Keratinocyte (primary cell): ENCODE results near the gene SBK2. TPM values are rescaled to one million over a fixed set of nuclear protein-coding genes. Genes with fewer than 3 reads are reported as not detected.

Experiments
- DNase-seq: peaks from one replicate; pipeline ENCODE4 v3.0.0-alpha.2; 2011; ENCODE audit warnings: low read depth, missing footprints, low spot score
- FAIRE-seq: peaks from 2 replicates; lab custom pipeline; 2011; peaks lifted over from hg19 to GRCh38; lab: Jason Lieb, UNC
- H2AFZ ChIP-seq: 2 replicates; pipeline ENCODE4 v1.6.0; 2012; ENCODE audit warnings: low read length, control low read depth, inconsistent platforms; ENCODE audit not compliant: control insufficient read depth
- H3K27ac ChIP-seq: 2 replicates; pipeline ENCODE4 v1.5.1; 2011; ENCODE audit warnings: low read length; ENCODE audit not compliant: control insufficient read depth, insufficient read depth
- H3K27me3 ChIP-seq: 3 replicates; pipeline ENCODE4 v1.6.0; 2011; ENCODE audit warnings: low read length; ENCODE audit not compliant: control insufficient read depth, insufficient read depth; ENCODE audit errors: extremely low read depth
- H3K36me3 ChIP-seq, 2 experiments: 2 replicates in 1 of 2; 3 replicates in 1 of 2; pipeline ENCODE4 v1.5.1; 2011; ENCODE audit warnings: low read length in 2 of 2, mild to moderate bottlenecking in 1 of 2; ENCODE audit not compliant: control insufficient read depth in 2 of 2, insufficient read depth in 2 of 2; ENCODE audit errors: extremely low read depth in 1 of 2
- H3K4me1 ChIP-seq: 3 replicates; pipeline ENCODE4 v1.5.1; 2011; ENCODE audit warnings: low read length; ENCODE audit not compliant: control insufficient read depth, insufficient read depth; ENCODE audit errors: extremely low read depth
- H3K4me2 ChIP-seq: 3 replicates; pipeline ENCODE4 v1.6.0; 2011; ENCODE audit warnings: low read depth, low read length; ENCODE audit not compliant: control insufficient read depth, insufficient read depth; ENCODE audit errors: extremely low read depth
- H3K4me3 ChIP-seq, 3 experiments: fragments of 200-600 bp in 1 of 3; sonication (generic) in 1 of 3; 2 replicates in 2 of 3; 3 replicates in 1 of 3; pipeline ENCODE4 v1.5.1; 2011 to 2016; ENCODE audit warnings: low read length in 3 of 3, mild to moderate bottlenecking in 3 of 3, control low read depth in 2 of 3, inconsistent platforms in 1 of 3, low read depth in 1 of 3, mixed read lengths in 1 of 3, mixed run types in 1 of 3, moderate library complexity in 1 of 3; ENCODE audit not compliant: control insufficient read depth in 2 of 3, insufficient read depth in 2 of 3; ENCODE audit errors: extremely low read depth in 1 of 3
- H3K79me2 ChIP-seq: 2 replicates; pipeline ENCODE4 v1.6.0; 2012; ENCODE audit warnings: low read length; ENCODE audit not compliant: control insufficient read depth, insufficient read depth
- H3K9ac ChIP-seq: 3 replicates; pipeline ENCODE4 v1.6.0; 2011; ENCODE audit warnings: low read length; ENCODE audit not compliant: control insufficient read depth, insufficient read depth; ENCODE audit errors: extremely low read depth
- H3K9me1 ChIP-seq: 3 replicates; pipeline ENCODE4 v1.6.0; 2011; ENCODE audit warnings: low read length; ENCODE audit not compliant: control insufficient read depth, insufficient read depth; ENCODE audit errors: extremely low read depth
- H3K9me3 ChIP-seq: 2 replicates; pipeline ENCODE4 v1.5.1; 2012; ENCODE audit warnings: low read depth, low read length; ENCODE audit not compliant: control insufficient read depth
- H4K20me1 ChIP-seq: 3 replicates; pipeline ENCODE4 v1.6.0; 2011; ENCODE audit warnings: low read length; ENCODE audit not compliant: control insufficient read depth, insufficient read depth; ENCODE audit errors: extremely low read depth
- CTCF ChIP-seq, 3 experiments: IDR thresholded peaks in 1 of 3; conservative IDR thresholded peaks in 1 of 3; optimal IDR thresholded peaks in 1 of 3; 2 replicates in 2 of 3; 3 replicates in 1 of 3; pipeline versions ENCODE3 to v1.5.1; 2011; ENCODE audit warnings: low read length in 3 of 3, mild to moderate bottlenecking in 3 of 3, moderate library complexity in 2 of 3, control low read depth in 1 of 3, inconsistent platforms in 1 of 3; ENCODE audit not compliant: insufficient read depth in 2 of 3; ENCODE audit errors: extremely low read depth in 1 of 3
- EZH2 ChIP-seq: IDR thresholded peaks from one replicate; pipeline ENCODE4 v1.6.1; 2012; ENCODE audit warnings: inconsistent platforms, mild to moderate bottlenecking, low read length, moderate library complexity
- dilution Hi-C: fragments of 300-500 bp; cut with MboI; formaldehyde crosslinking; loops from one replicate; pipeline ENCODE4 v1.7.0; 2020; ENCODE audit warnings: low sequenced_read_pairs; ENCODE audit not compliant: extremely low pct_ligation_motif_present
- polyA plus RNA-seq, 5 experiments: library from polyadenylated mRNA; depleted of rRNA in 3 of 5; stranded (reverse) in 3 of 5; stranded (forward) in 1 of 5; unstranded in 1 of 5; fragments of >200 nt; gene quantifications; 1 replicate in 1 of 5; 2 replicates in 3 of 5; 3 replicates in 1 of 5; pipeline versions ENCODE4 v1.2.1 to v1.2.3, GENCODE V29; 2011 to 2012; ENCODE audit warnings: missing spikeins in 2 of 5, low read depth in 1 of 5, low replicate concordance in 1 of 5

Gene SBK2
- polyA plus RNA-seq, 1 donor (not counting 4 experiments of a cell fraction or from before 2014, with no cell fraction given): not detected

- no peak for FAIRE-seq
- Histone ChIP-seq H3K27ac (no peak overlapping the region), H3K9ac (no peak overlapping the region), H3K79me2 (no peaks in the 10 kb centered on the region), H3K4me1 (no peaks in the 10 kb centered on the region), H4K20me1 (no peaks in the 10 kb centered on the region), H2AFZ (no peak overlapping the region), H3K4me2 (no peak overlapping the region), H3K36me3 (no peaks in the 10 kb centered on the region), H3K27me3 (no peaks in the 10 kb centered on the region), H3K9me3 (no peaks in the 10 kb centered on the region), H3K9me1 (no peaks in the 10 kb centered on the region), H3K4me3 (no peak overlapping the region)
- dilution Hi-C loops: no loop called here
- TF ChIP-seq CTCF (optimal IDR thresholded peaks at IDR 0.05 in 1 of 3, IDR thresholded peaks at IDR 0.05 in 1 of 3, conservative IDR thresholded peaks at IDR 0.05 in 1 of 3; ENCODE audit: extremely low read depth in 1 of 3, insufficient read depth in 2 of 3, low read length in 3 of 3): no peak
- TF ChIP-seq EZH2: no peak
- DNase-seq: no peak
Measured at GRCh38 chr19:55539090-55539984, 2.4 kb upstream of the SBK2 start.

- dilution Hi-C loops: no loop called here
- Histone ChIP-seq H3K4me3 (no peak overlapping the region), H2AFZ (no peak overlapping the region), H3K4me2 (no peak overlapping the region), H3K79me2 (no peaks in the 10 kb centered on the region), H3K9me3 (no peaks in the 10 kb centered on the region), H3K9ac (no peak overlapping the region), H4K20me1 (no peaks in the 10 kb centered on the region), H3K27ac (no peak overlapping the region), H3K27me3 (no peaks in the 10 kb centered on the region), H3K9me1 (no peaks in the 10 kb centered on the region), H3K36me3 (no peaks in the 10 kb centered on the region), H3K4me1 (no peaks in the 10 kb centered on the region)
- DNase-seq (no peak), FAIRE-seq (no peak)
- no peak for TF ChIP-seq EZH2
- no peak for TF ChIP-seq CTCF (optimal IDR thresholded peaks at IDR 0.05 in 1 of 3, IDR thresholded peaks at IDR 0.05 in 1 of 3, conservative IDR thresholded peaks at IDR 0.05 in 1 of 3; ENCODE audit: extremely low read depth in 1 of 3, insufficient read depth in 2 of 3, low read length in 3 of 3)
Measured at GRCh38 chr19:55538132-55538531, 1.2 kb upstream of the SBK2 start.
